Islet precursor cell (in vitro differentiated cells): ENCODE measurements around the gene RNF144B.

Experiments used
- DNase-seq: peaks from one replicate; pipeline ENCODE4 v3.0.0-alpha.2; 2018

RNF144B gene

GRCh38 chr6:18491308-18492045 lies 104.3 kb downstream of the RNF144B start:
- peak; percentile 60 for DNase-seq

- no peak for DNase-seq
Measured at GRCh38 chr6:18492972-18493371, 105.8 kb downstream of the RNF144B start.

GRCh38 chr6:18493382-18493891 lies 106.3 kb downstream of the RNF144B start:
- DNase-seq = no peak

- no peak for DNase-seq
Measured at GRCh38 chr6:18493925-18494324, 106.8 kb downstream of the RNF144B start.

GRCh38 chr6:18495236-18495635 lies 108.1 kb downstream of the RNF144B start:
- no peak for DNase-seq

- no peak for DNase-seq
Measured at GRCh38 chr6:18496462-18496861, 109.3 kb downstream of the RNF144B start.

- no peak for DNase-seq
Measured at GRCh38 chr6:18497006-18497405, 109.9 kb downstream of the RNF144B start.

GRCh38 chr6:18498408-18498807 lies 111.3 kb downstream of the RNF144B start:
- no peak for DNase-seq

GRCh38 chr6:18500921-18501662 lies 113.9 kb downstream of the RNF144B start:
- DNase-seq = no peak

GRCh38 chr6:18501663-18502013 lies 114.5 kb downstream of the RNF144B start:
- no peak for DNase-seq

GRCh38 chr6:18503206-18503592 lies 116.0 kb downstream of the RNF144B start:
- no peak for DNase-seq

GRCh38 chr6:18503593-18504231 lies 116.6 kb downstream of the RNF144B start:
- peak; percentile 74 for DNase-seq

GRCh38 chr6:18504232-18504596 lies 117.1 kb downstream of the RNF144B start:
- no peak for DNase-seq

GRCh38 chr6:18506382-18507017 lies 119.3 kb downstream of the RNF144B start:
- no peak for DNase-seq

GRCh38 chr6:18507018-18507415 lies 119.9 kb downstream of the RNF144B start:
- no peak for DNase-seq

GRCh38 chr6:18507561-18507960 lies 120.4 kb downstream of the RNF144B start:
- DNase-seq = no peak

GRCh38 chr6:18509871-18510643 lies 122.9 kb downstream of the RNF144B start:
- no peak for DNase-seq

GRCh38 chr6:18510644-18511033 lies 123.5 kb downstream of the RNF144B start:
- no peak for DNase-seq

GRCh38 chr6:18511211-18511610 lies 124.1 kb downstream of the RNF144B start:
- no peak for DNase-seq

GRCh38 chr6:18513253-18513798 lies 126.2 kb downstream of the RNF144B start:
- no peak for DNase-seq

- DNase-seq = no peak
Measured at GRCh38 chr6:18514180-18514579, 127.0 kb downstream of the RNF144B start.

GRCh38 chr6:18515767-18516166 lies 128.6 kb downstream of the RNF144B start:
- no peak for DNase-seq
